ENCODE measurements around the gene TYW3. TPM values are rescaled to one million over a fixed set of nuclear protein-coding genes. Genes with fewer than 3 reads are reported as not detected.
A peak's percentile ranks its signal among the peaks of the same experiment; 100 is the strongest.
"Not testable (repeated sequence)": the region's sequence is repeated elsewhere in the genome, so short reads cannot be mapped to it uniquely, and the experiment has no call there.

TYW3 gene
- total RNA-seq, 1 donor from 2014 or later, result 8.4 TPM

GRCh38 chr1:74729741-74730478, 3.0 kb upstream of the TYW3 start:
- no peak for DNase-seq (ENCODE audit: extremely low read depth, low read depth, low spot score)

DNA sequence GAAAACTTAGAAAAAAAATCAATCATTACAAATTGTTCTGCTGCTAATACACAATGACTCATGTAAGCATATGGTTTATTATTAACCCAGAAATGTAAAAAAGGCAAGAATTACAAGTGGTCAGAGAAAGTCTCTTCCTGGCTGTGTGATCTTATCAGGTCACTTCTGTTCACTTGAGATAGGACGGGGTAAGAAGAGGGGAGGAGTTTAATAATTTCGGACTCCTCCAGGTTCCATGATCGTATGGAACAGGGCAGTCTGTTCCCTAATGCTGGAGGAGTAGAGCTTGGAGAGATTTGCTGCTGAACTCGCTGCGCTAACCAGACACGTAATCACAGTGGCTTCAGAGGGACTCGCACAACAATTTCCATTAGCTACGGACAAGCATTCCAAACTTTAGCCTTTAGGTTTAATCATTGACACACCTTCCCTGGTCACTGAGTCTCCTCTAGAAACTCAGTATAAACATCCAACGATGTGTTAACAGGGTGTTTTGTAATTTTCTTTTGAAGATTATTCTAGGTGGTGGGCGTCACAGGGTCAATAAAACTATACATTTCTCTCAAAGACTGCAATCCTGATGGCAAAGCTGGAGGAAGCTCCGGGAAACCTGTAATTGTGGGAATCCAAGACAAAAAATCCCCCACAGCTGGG, 1.4 kb upstream of the TYW3 start:
- no peak for DNase-seq (ENCODE audit: extremely low read depth, low read depth, low spot score)

- not testable (repeated sequence) for DNase-seq (ENCODE audit: extremely low read depth, low read depth, low spot score)
These were observed 643 bp upstream of the TYW3 start for GRCh38 chr1:74732071-74732946.

DNA sequence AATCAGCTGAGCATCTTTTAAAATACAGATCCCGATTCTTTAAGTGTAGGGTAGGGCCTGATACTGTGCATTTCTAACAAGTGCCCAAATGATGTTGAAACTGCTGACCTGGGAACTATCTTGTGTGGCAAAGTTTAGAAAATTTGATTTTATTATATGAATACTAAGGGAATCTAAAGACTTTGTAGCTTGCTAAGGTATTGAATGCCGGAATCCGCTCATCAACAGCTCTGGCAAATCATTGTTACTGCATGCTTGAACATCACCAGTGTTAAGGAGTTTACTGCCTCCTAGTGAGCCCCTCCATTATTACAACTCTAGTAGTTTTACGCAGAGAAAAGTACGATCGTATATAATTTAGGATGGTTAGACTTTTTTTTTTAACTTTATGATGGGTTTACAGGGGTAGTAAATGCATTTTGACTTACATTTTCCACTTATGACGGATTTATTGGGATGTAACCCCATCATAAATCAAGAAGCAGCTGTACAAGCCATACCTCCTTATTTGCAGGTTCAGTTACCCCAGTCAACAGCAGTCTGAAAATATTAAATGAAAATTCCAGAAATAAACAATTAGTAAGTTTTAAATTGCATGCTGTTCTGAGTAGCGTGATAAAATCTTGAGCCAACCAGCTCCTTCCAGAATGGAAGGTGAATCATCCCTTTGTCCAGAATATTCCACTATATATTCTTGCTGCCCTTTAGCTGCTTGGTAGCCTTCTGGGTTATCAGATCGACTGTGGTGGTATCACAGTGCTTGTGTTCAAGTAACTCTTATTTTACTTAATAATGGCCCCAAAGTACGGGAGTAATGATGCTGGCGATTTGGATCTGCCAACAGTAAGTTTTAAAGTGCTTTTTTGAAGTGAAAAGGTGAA, 892 bp downstream of the TYW3 start:
- DNase-seq (ENCODE audit: extremely low read depth, low read depth, low spot score), result peak; percentile 52

DNA sequence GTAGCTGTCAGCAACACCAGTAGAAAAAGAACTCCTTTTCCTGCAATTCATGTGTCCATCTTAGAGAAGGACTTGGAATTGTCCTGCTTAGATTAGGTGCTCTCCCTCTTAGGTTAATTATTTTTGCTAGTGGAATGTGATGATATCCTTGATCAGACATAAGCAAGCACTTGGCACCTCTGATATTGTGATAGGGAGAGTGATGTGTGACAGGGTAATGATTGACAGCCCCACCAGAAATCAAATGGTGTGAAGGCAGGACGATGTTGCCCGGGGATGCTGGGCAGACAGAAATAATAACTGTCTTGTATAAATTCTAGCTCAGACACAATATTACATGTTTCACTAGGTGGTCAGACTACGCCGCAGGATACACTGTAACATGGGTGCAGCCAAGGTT, 4.4 kb downstream of the TYW3 start:
- no peak for DNase-seq (ENCODE audit: extremely low read depth, low read depth, low spot score)

DNA sequence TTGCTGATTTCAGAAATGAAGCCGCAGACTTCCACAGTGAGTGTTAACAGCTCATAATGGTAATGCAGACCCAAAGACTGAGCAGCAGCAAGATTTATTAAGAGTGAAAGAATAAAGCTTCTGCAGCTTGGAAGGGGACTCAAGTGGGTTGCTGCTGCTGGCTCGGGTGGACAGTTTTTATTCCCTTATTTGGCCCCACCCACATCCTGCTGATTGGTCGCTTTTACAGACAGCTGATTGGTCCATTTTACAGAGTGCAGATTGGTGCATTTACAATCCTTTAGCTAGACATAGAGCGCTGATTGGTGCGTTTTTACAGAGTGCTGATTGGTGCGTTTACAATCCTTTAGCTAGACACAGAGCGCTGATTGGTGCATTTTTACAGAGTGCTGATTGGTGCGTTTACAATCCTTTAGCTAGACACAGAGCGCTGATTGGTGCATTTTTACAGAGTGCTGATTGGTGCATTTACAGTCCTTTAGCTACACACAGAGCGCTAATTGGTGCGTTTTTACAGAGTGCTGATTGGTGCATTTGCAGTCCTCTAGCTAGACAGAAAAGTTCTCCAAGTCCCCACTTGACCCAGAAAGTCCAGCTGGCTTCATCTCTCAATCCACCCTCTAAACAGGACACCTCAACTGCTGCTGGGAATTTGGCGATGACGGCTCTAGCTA, 7.5 kb downstream of the TYW3 start:
- DNase-seq (ENCODE audit: extremely low read depth, low read depth, low spot score), result not testable (repeated sequence)

GRCh38 chr1:74745247-74745646, 12.3 kb downstream of the TYW3 start:
- not testable (repeated sequence) for DNase-seq (ENCODE audit: extremely low read depth, low read depth, low spot score)

DNA sequence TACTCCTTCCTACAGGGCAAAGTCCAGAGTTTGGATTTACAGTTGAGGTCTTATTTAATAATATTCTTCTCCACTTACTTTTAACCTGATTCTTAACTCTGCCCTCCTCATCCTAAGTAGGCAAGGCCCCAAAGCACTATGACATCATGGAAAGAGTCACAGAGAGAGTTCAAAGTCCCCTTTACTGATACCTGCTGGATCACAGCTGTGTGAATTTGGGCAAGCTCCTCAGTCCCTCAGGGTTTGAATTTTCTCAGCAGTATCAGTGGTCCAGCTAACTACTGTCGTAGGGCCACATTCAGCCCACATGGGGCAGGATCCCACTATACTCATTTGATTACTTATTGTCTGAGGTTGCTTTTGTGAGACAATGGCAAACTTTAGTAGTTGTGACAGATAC, 16.0 kb downstream of the TYW3 start:
- no peak for DNase-seq (ENCODE audit: extremely low read depth, low read depth, low spot score)

GRCh38 chr1:74753104-74753503, 20.2 kb downstream of the TYW3 start:
- DNase-seq (ENCODE audit: extremely low read depth, low read depth, low spot score), result no peak

- no peak for DNase-seq (ENCODE audit: extremely low read depth, low read depth, low spot score)
These were observed 22.5 kb downstream of the TYW3 start for GRCh38 chr1:74755475-74755874.

GRCh38 chr1:74756650-74757049, 23.7 kb downstream of the TYW3 start:
- DNase-seq (ENCODE audit: extremely low read depth, low read depth, low spot score), result not testable (repeated sequence)

DNA sequence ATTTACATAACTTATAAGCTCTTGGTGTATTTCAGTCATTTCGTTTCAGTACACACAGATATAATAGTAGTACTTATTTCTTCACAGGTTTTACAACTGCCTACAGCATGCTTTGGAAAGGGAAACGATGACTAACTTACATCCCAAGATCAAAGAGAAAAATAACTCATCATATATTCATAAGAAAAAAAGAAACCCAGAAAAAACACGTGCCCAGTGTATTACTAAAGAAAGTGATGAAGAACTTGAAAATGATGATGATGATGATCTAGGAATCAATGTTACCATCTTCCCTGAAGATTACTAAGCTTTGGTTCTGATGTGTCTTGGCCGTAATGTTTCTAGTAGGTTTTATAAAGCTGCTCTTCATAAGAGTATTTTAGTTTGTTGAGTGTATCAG, 30.9 kb downstream of the TYW3 start:
- no peak for DNase-seq (ENCODE audit: extremely low read depth, low read depth, low spot score)

DNA sequence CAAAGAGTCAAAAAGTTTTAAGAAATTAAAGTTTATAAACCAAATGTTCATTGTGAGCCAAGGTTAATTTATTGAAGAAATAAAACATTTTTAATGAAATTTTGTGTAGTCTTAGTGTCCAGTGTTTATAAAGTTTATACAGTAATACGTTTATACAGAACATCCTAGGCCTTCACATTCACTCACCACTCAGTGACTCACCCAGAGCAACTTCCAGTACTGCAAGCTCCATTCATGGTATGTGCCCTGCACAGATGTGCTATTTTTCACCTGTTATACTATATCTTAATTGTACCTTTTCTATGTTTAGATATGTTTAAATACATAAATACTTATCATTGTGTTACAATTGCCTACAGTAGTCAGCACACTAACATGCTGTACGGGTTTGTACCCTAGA, 33.6 kb downstream of the TYW3 start:
- DNase-seq (ENCODE audit: extremely low read depth, low read depth, low spot score), result no peak

DNA sequence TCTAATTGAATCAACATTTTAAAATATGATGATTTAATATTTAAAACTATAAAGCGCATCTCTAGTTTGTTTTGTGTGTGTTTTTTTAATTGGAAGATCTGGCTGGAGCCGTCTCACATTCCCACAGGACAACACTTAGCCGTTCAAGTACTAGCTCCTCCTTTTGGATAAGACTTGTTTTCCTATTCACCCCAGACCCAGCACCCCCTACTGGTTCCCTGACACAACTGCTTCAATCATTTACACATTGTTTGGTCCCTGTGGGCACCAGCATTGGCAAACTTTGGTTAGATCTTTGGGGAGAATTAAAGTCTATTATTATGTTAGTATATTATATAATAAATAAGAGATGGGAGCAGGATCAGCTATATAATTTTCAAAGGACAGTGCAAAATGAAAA, 34.5 kb downstream of the TYW3 start:
- DNase-seq (ENCODE audit: extremely low read depth, low read depth, low spot score), result no peak

DNA sequence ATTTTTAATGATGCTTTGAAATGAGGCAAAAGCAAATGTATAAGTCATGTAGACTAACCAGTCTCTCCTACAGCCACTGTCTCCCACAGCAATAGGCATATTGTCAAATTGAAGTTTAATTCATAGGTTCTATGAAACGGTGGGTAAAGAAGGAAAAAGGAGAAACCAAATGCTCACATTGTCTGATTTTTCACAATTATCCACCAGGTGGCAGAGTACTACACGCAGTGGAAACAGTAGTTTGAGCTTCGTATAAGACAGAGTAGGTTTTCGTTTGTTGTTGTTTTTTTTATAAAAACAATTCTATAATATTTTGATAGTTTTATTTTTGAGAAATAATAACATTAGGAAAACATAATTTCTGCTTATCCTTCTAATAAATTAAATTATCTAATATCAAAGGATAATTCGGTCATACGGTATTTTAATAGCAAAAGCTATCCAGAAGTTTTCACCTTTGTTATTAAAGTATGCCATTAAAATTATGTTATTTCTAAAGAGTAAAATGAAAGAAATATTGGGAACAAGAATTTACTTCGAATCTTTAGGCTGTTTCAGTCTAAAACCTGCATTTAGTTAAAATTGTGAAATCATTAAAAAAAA, 39.1 kb downstream of the TYW3 start:
- DNase-seq (ENCODE audit: extremely low read depth, low read depth, low spot score), result peak; percentile 33

GRCh38 chr1:74772945-74773344, 40.0 kb downstream of the TYW3 start:
- DNase-seq (ENCODE audit: extremely low read depth, low read depth, low spot score), result no peak

- DNase-seq (ENCODE audit: extremely low read depth, low read depth, low spot score), result no peak
These were observed 40.6 kb downstream of the TYW3 start for GRCh38 chr1:74773582-74773981.

DNA sequence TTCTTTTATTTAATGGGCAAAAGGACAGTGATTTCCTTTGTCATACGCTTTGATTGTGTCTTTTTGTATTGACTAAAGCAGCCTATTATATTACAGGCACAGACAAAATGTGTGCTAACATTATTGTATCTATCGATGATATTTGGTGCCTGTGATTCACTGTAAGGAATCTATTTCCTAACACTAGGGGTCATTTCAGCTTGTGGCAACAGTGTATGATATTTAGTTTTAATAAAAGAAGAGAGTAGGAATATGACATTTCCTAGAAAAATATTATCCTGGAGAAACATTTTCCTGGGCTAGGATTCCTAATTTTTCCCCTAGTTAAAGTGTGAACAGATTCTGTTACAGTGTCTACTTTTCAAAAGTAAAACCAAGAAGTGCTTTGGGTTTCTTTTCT, 42.8 kb downstream of the TYW3 start:
- DNase-seq (ENCODE audit: extremely low read depth, low read depth, low spot score), result no peak

DNA sequence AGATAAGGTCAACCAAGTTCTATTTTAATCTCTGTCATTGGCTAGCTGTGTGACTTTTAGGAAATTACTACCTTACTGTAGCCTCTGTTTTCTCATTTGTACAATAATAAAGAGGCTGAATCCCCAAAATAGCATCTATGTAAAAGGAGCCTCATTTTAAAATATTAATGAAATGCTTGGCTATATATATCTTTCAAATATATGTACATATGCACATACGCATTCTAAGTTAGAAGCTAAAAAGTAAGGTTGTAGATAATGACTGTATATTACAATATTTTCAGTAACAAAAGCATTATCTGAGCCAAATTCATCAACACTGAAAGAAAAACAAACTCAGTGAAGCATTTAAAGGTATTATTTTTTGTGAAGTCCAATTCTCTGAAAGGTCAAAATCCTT, 44.6 kb downstream of the TYW3 start:
- DNase-seq (ENCODE audit: extremely low read depth, low read depth, low spot score), result no peak

DNA sequence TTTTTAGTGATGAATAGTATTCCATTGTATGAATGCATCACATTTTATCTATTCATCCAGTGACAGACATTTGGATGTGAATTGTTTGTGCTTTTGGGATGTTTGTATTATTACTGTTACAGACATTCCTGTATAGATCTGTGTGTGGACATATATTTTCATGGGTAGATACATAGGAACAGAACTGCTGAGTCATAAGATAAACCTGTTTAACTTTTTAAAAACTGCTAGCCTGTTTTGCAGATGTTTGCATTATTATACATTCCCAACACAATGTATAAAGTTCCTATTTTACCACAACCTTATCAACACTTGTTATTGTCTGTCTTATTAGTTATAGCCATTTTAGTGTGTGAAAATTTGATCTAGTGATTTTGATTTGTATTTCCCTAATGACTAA, 46.8 kb downstream of the TYW3 start:
- no peak for DNase-seq (ENCODE audit: extremely low read depth, low read depth, low spot score)

Measured in glomerular endothelial cell (primary cell).